ENCODE results near the gene UVRAG. TPM values are rescaled to one million over a fixed set of nuclear protein-coding genes. Genes with fewer than 3 reads are reported as not detected.

The UVRAG gene
- total RNA-seq, 1 experiment from 2014 or later = 31.3 TPM

- Mint-ChIP-seq H3K4me1 (ENCODE audit: low read depth, unreplicated experiment) (no peaks in the 10 kb centered on the region), H3K36me3 (ENCODE audit: insufficient read depth, unreplicated experiment) (peaks cover 6% of the 10 kb centered on the region), H3K27ac (ENCODE audit: unreplicated experiment) (no peak overlapping the region), H3K27me3 (ENCODE audit: insufficient read depth, unreplicated experiment) (no peaks in the 10 kb centered on the region), H3K4me3 (ENCODE audit: unreplicated experiment) (no peak overlapping the region), H3K9me3 (ENCODE audit: unreplicated experiment) (no peaks in the 10 kb centered on the region)
- intact Hi-C loops (cut with micrococcal nuclease; ENCODE audit: unreplicated experiment) = loop anchor here (5.0 kb wide), 1 partner anchor 42 kb away; no protein-coding TSS in a partner anchor
- Histone ChIP-seq H3K9me3 (no peaks in the 10 kb centered on the region), H3K4me3 (ENCODE audit: low read depth, low read length) (no peak overlapping the region), H3K27me3 (replicated peaks; ENCODE audit: control insufficient read depth, insufficient read depth, low read length) (no peaks in the 10 kb centered on the region), H3K4me1 (peaks cover 6% of the 10 kb centered on the region), H3K36me3 (ENCODE audit: control insufficient read depth, insufficient read depth, low read length) (no peaks in the 10 kb centered on the region)
- BruUV-seq (replicated peaks) = no TSS peak
- CTCF ChIA-PET = no interaction called here
- POLR2A ChIA-PET = no interaction called here
- DNase-seq = no peak
- TF ChIP-seq, protein P1, sequence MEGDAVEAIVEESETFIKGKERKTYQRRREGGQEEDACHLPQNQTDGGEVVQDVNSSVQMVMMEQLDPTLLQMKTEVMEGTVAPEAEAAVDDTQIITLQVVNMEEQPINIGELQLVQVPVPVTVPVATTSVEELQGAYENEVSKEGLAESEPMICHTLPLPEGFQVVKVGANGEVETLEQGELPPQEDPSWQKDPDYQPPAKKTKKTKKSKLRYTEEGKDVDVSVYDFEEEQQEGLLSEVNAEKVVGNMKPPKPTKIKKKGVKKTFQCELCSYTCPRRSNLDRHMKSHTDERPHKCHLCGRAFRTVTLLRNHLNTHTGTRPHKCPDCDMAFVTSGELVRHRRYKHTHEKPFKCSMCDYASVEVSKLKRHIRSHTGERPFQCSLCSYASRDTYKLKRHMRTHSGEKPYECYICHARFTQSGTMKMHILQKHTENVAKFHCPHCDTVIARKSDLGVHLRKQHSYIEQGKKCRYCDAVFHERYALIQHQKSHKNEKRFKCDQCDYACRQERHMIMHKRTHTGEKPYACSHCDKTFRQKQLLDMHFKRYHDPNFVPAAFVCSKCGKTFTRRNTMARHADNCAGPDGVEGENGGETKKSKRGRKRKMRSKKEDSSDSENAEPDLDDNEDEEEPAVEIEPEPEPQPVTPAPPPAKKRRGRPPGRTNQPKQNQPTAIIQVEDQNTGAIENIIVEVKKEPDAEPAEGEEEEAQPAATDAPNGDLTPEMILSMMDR (IDR thresholded peaks at IDR 0.05; ENCODE audit: insufficient read depth in 1 of 2, low read depth in 1 of 2, low read length in 1 of 2, severe bottlenecking in 1 of 2, unreplicated experiment in 1 of 2) = no peak
Observed at GRCh38 chr11:76114238-76114637, 299.2 kb downstream of the UVRAG start.

- Histone ChIP-seq H3K9me3 (no peaks in the 10 kb centered on the region), H3K4me3 (ENCODE audit: low read depth, low read length) (no peak overlapping the region), H3K27me3 (replicated peaks; ENCODE audit: control insufficient read depth, insufficient read depth, low read length) (no peaks in the 10 kb centered on the region), H3K36me3 (ENCODE audit: control insufficient read depth, insufficient read depth, low read length) (no peaks in the 10 kb centered on the region), H3K4me1 (peaks cover 7% of the 10 kb centered on the region)
- H3K27me3 Mint-ChIP-seq (ENCODE audit: insufficient read depth, unreplicated experiment) = no peaks in the 10 kb centered on the region
- no peaks in the 10 kb centered on the region for H3K9me3 Mint-ChIP-seq (ENCODE audit: unreplicated experiment)
- TF ChIP-seq, protein P1 (IDR thresholded peaks at IDR 0.05; ENCODE audit: insufficient read depth in 1 of 2, low read depth in 1 of 2, low read length in 1 of 2, severe bottlenecking in 1 of 2, unreplicated experiment in 1 of 2) = no peak
- no TSS peak for BruUV-seq (replicated peaks)
- no peak for DNase-seq
- intact Hi-C loops (cut with micrococcal nuclease; ENCODE audit: unreplicated experiment) = no loop called here
- no peak overlapping the region for H3K27ac Mint-ChIP-seq (ENCODE audit: unreplicated experiment)
- ChIA-PET POLR2A (no interaction called here), CTCF (no interaction called here)
- no peaks in the 10 kb centered on the region for H3K4me1 Mint-ChIP-seq (ENCODE audit: low read depth, unreplicated experiment)
- H3K4me3 Mint-ChIP-seq (ENCODE audit: unreplicated experiment) = no peak overlapping the region
- peaks cover 6% of the 10 kb centered on the region for H3K36me3 Mint-ChIP-seq (ENCODE audit: insufficient read depth, unreplicated experiment)
Observed at GRCh38 chr11:76115555-76115954, 300.5 kb downstream of the UVRAG start.

- no peaks in the 10 kb centered on the region for H3K9me3 ChIP-seq
- TF ChIP-seq, protein P1 (IDR thresholded peaks at IDR 0.05; ENCODE audit: insufficient read depth in 1 of 2, low read depth in 1 of 2, low read length in 1 of 2, severe bottlenecking in 1 of 2, unreplicated experiment in 1 of 2) = no peak
- Mint-ChIP-seq H3K9me3 (ENCODE audit: unreplicated experiment) (no peaks in the 10 kb centered on the region), H3K4me1 (ENCODE audit: low read depth, unreplicated experiment) (no peaks in the 10 kb centered on the region), H3K27ac (ENCODE audit: unreplicated experiment) (no peak overlapping the region), H3K36me3 (ENCODE audit: insufficient read depth, unreplicated experiment) (peaks cover 6% of the 10 kb centered on the region), H3K27me3 (ENCODE audit: insufficient read depth, unreplicated experiment) (no peaks in the 10 kb centered on the region), H3K4me3 (ENCODE audit: unreplicated experiment) (no peak overlapping the region)
- CTCF ChIA-PET = interaction anchor here (0.6 to 1.2 kb wide), 2 partner anchors 222 to 603 kb away, joined by 3 to 5 read pairs; no protein-coding TSS in a partner anchor
- POLR2A ChIA-PET = no interaction called here
- peak in 1 of 2 experiments; percentile 35 for DNase-seq
- H3K27me3 ChIP-seq (replicated peaks; ENCODE audit: control insufficient read depth, insufficient read depth, low read length) = no peaks in the 10 kb centered on the region
- H3K36me3 ChIP-seq (ENCODE audit: control insufficient read depth, insufficient read depth, low read length) = no peaks in the 10 kb centered on the region
- intact Hi-C loops (cut with micrococcal nuclease; ENCODE audit: unreplicated experiment) = loop anchor here (1.0 kb wide), 1 partner anchor 222 kb away; no protein-coding TSS in a partner anchor
- H3K4me1 ChIP-seq = peaks cover 7% of the 10 kb centered on the region
- no peak overlapping the region for H3K4me3 ChIP-seq (ENCODE audit: low read depth, low read length)
- BruUV-seq (replicated peaks) = no TSS peak
Observed at GRCh38 chr11:76119032-76119431, 304.0 kb downstream of the UVRAG start.

All from Caco-2 (cell line).